ENCODE measurements around the gene ZNF486. TPM values are rescaled to one million over a fixed set of nuclear protein-coding genes. Genes with fewer than 3 reads are reported as not detected.
"Not testable (repeated sequence)": the region's sequence is repeated elsewhere in the genome, so short reads cannot be mapped to it uniquely, and the experiment has no call there.

Gene ZNF486
- total RNA-seq, 4 donors from 2014 or later = 4.2 to 8.9 (median 5.7) TPM

- Histone ChIP-seq H3K4me3 (no peak overlapping the region), H3K27ac (no peak overlapping the region), H3K27me3 (no peaks in the 10 kb centered on the region), H3K36me3 (no peaks in the 10 kb centered on the region), H3K9me3 (no peaks in the 10 kb centered on the region), H3K4me1 (no peaks in the 10 kb centered on the region)
- DNase-seq (ENCODE audit: low spot score in 2 of 2) = no peak
- 75% methylated on average over 3 of the region's 3 CpGs for WGBS
- TF ChIP-seq CTCF (IDR thresholded peaks at IDR 0.05) = no peak
- no peak for TF ChIP-seq EP300 (IDR thresholded peaks at IDR 0.05)
- TF ChIP-seq POLR2AphosphoS5 (IDR thresholded peaks at IDR 0.05) = no peak
- no peak for TF ChIP-seq POLR2A (IDR thresholded peaks at IDR 0.05)
Measured at GRCh38 chr19:20244356-20244755, 77.3 kb downstream of the ZNF486 start.

GRCh38 chr19:20245309-20245708, 78.3 kb downstream of the ZNF486 start:
- DNase-seq (ENCODE audit: low spot score in 2 of 2) = no peak
- no peak for TF ChIP-seq EP300 (IDR thresholded peaks at IDR 0.05)
- no peak for TF ChIP-seq POLR2AphosphoS5 (IDR thresholded peaks at IDR 0.05)
- no peak for TF ChIP-seq CTCF (IDR thresholded peaks at IDR 0.05)
- no peak for TF ChIP-seq POLR2A (IDR thresholded peaks at IDR 0.05)
- no peaks in the 10 kb centered on the region for H3K27me3 ChIP-seq
- no peaks in the 10 kb centered on the region for H3K9me3 ChIP-seq
- H3K27ac ChIP-seq = no peak overlapping the region
- H3K4me3 ChIP-seq = no peak overlapping the region
- no peaks in the 10 kb centered on the region for H3K36me3 ChIP-seq
- H3K4me1 ChIP-seq = no peaks in the 10 kb centered on the region

GRCh38 chr19:20247016-20247683, 80.1 kb downstream of the ZNF486 start:
- Histone ChIP-seq H3K4me1 (no peaks in the 10 kb centered on the region), H3K27me3 (no peaks in the 10 kb centered on the region), H3K4me3 (no peak overlapping the region), H3K27ac (no peak overlapping the region), H3K36me3 (no peaks in the 10 kb centered on the region), H3K9me3 (no peaks in the 10 kb centered on the region)
- DNase-seq (ENCODE audit: low spot score in 2 of 2) = no peak
- 34% methylated on average over 10 of the region's 10 CpGs for WGBS
- TF ChIP-seq POLR2AphosphoS5 (IDR thresholded peaks at IDR 0.05) (no peak), CTCF (IDR thresholded peaks at IDR 0.05) (peak in 1 of 2 donors; percentile 33)

GRCh38 chr19:20248258-20248657, 81.2 kb downstream of the ZNF486 start:
- not testable (repeated sequence) for H3K27ac ChIP-seq, H3K4me1 ChIP-seq
- WGBS = 58% methylated on average over 2 of the region's 2 CpGs

More at GRCh38 chr19:20248258-20248657, 81.2 kb downstream of the ZNF486 start:
- not testable (repeated sequence) for H3K36me3 ChIP-seq; H3K27me3 ChIP-seq; DNase-seq (ENCODE audit: low spot score in 2 of 2); H3K9me3 ChIP-seq; H3K4me3 ChIP-seq

Other genes starting within 250 kb of the ZNF486 start
- 10 to 100 TPM in 1 of 4 donors, 1 to 10 TPM in 3; 3.1 to 11.6 (median 6.4) TPM for gene ZNF682, start 127.7 kb upstream of the ZNF486 start, total RNA-seq
- 1 to 10 TPM in 3 of 4 donors, under 1 TPM in 1; 0.65 to 6.1 (median 3.9) TPM for gene ZNF90, start 89.2 kb upstream of the ZNF486 start, total RNA-seq